Osteoblast (primary cell): ENCODE data around the gene C1orf167. TPM values are rescaled to one million over a fixed set of nuclear protein-coding genes. Genes with fewer than 3 reads are reported as not detected.

Source experiments
- DNase-seq: peaks from one replicate; pipeline ENCODE4 v3.0.0; 2011; ENCODE audit warnings: low spot score, mixed read lengths; ENCODE audit not compliant: insufficient read length; ENCODE audit errors: missing footprints
- H2AFZ ChIP-seq: 2 replicates; pipeline ENCODE4 v1.6.0; 2011; ENCODE audit warnings: mild to moderate bottlenecking, low read length
- H3K27ac ChIP-seq: 2 replicates; pipeline ENCODE4 v1.5.1; 2011; ENCODE audit warnings: mild to moderate bottlenecking, low read depth, low read length, moderate library complexity
- H3K27me3 ChIP-seq: 2 replicates; pipeline ENCODE4 v1.6.0; 2012; ENCODE audit warnings: mild to moderate bottlenecking, control low read depth, inconsistent platforms, low read length, moderate library complexity; ENCODE audit not compliant: insufficient read depth
- H3K36me3 ChIP-seq: 2 replicates; pipeline ENCODE4 v1.5.1; 2011; ENCODE audit warnings: mild to moderate bottlenecking, low read length, control low read depth, moderate library complexity; ENCODE audit not compliant: insufficient read depth
- H3K4me1 ChIP-seq: 2 replicates; pipeline ENCODE4 v1.5.1; 2011; ENCODE audit warnings: mild to moderate bottlenecking, low read length, control low read depth, moderate library complexity; ENCODE audit not compliant: insufficient read depth
- H3K4me2 ChIP-seq: 2 replicates; pipeline ENCODE4 v1.6.0; 2011; ENCODE audit warnings: mild to moderate bottlenecking, low read length; ENCODE audit not compliant: insufficient read depth
- H3K4me3 ChIP-seq: fragments of 200-600 bp; sonication (generic); 3 replicates; pipeline ENCODE4 v1.5.1; 2012; ENCODE audit warnings: mild to moderate bottlenecking, low read length, inconsistent platforms; ENCODE audit not compliant: insufficient read depth
- H3K79me2 ChIP-seq: 2 replicates; pipeline ENCODE4 v1.6.0; 2012; ENCODE audit warnings: mild to moderate bottlenecking, low read length, control low read depth, inconsistent platforms; ENCODE audit not compliant: insufficient read depth
- H3K9me3 ChIP-seq: 2 replicates; pipeline ENCODE4 v1.5.1; 2011; ENCODE audit warnings: low read depth, low read length, control low read depth
- H4K20me1 ChIP-seq: 2 replicates; pipeline ENCODE4 v1.6.0; 2012; ENCODE audit warnings: mild to moderate bottlenecking, low read length, control low read depth; ENCODE audit not compliant: insufficient read depth
- CTCF ChIP-seq: IDR thresholded peaks from 2 replicates; pipeline ENCODE4 v1.5.1; 2011; ENCODE audit warnings: mild to moderate bottlenecking, low read depth, low read length, moderate library complexity; ENCODE audit errors: extremely low read depth
- total RNA-seq: library from RNA; depleted of rRNA; stranded (reverse); fragments of >200 nt; gene quantifications from 2 replicates; pipeline ENCODE4 v1.2.3, GENCODE V29; 2012

C1orf167 gene
- total RNA-seq, 1 donor = not detected

GRCh38 chr1:11757047-11757446 lies 4.9 kb upstream of the C1orf167 start:
- Histone ChIP-seq H4K20me1 (no peaks in the 10 kb centered on the region), H3K4me2 (no peak overlapping the region), H3K79me2 (no peaks in the 10 kb centered on the region), H3K27ac (no peak overlapping the region), H3K4me1 (no peaks in the 10 kb centered on the region), H3K9me3 (no peaks in the 10 kb centered on the region), H3K4me3 (no peak overlapping the region), H3K27me3 (peaks cover 10% of the 10 kb centered on the region), H2AFZ (no peak overlapping the region), H3K36me3 (no peaks in the 10 kb centered on the region)
- DNase-seq = peak; percentile 25
- TF ChIP-seq CTCF = no peak

- Histone ChIP-seq H3K4me1 (no peaks in the 10 kb centered on the region), H3K9me3 (no peaks in the 10 kb centered on the region), H3K27ac (no peak overlapping the region), H3K27me3 (peaks cover 18% of the 10 kb centered on the region), H3K4me2 (no peak overlapping the region), H3K4me3 (no peak overlapping the region), H3K79me2 (no peaks in the 10 kb centered on the region), H4K20me1 (no peaks in the 10 kb centered on the region), H2AFZ (no peak overlapping the region), H3K36me3 (no peaks in the 10 kb centered on the region)
- TF ChIP-seq CTCF = no peak
- no peak for DNase-seq
Observed at GRCh38 chr1:11759791-11760190, 2.2 kb upstream of the C1orf167 start.

- H3K27me3 ChIP-seq = peaks cover 18% of the 10 kb centered on the region
- H3K9me3 ChIP-seq = no peaks in the 10 kb centered on the region
- H3K27ac ChIP-seq = no peak overlapping the region
- no peak overlapping the region for H3K4me3 ChIP-seq
- no peaks in the 10 kb centered on the region for H3K4me1 ChIP-seq
- H3K36me3 ChIP-seq = no peaks in the 10 kb centered on the region
- DNase-seq = peak; percentile 65
- no peaks in the 10 kb centered on the region for H3K79me2 ChIP-seq
- no peak for TF ChIP-seq CTCF
- no peaks in the 10 kb centered on the region for H4K20me1 ChIP-seq
- H2AFZ ChIP-seq = no peak overlapping the region
- no peak overlapping the region for H3K4me2 ChIP-seq
Observed at GRCh38 chr1:11761285-11761684, 708 bp upstream of the C1orf167 start.

- Histone ChIP-seq H3K36me3 (no peaks in the 10 kb centered on the region), H3K4me1 (no peaks in the 10 kb centered on the region), H3K79me2 (no peaks in the 10 kb centered on the region), H2AFZ (no peak overlapping the region), H3K4me3 (no peak overlapping the region), H3K27me3 (peaks cover 23% of the 10 kb centered on the region), H3K9me3 (no peaks in the 10 kb centered on the region), H3K27ac (no peak overlapping the region), H3K4me2 (no peak overlapping the region), H4K20me1 (no peaks in the 10 kb centered on the region)
- DNase-seq = peak; percentile 45
- TF ChIP-seq CTCF = no peak
Observed at GRCh38 chr1:11764115-11764514, 2.1 kb downstream of the C1orf167 start.
